Parathyroid adenoma (tissue), 2 donors: Measurements from ENCODE around the gene USP13.

Experiments used
- H2AFZ ChIP-seq: fragments of 300-600 bp; sonication (generic); one replicate; pipeline ENCODE4 v1.7.0; 2017; ENCODE audit warnings: antibody characterized with exemption, mild to moderate bottlenecking
- H3K27ac ChIP-seq: fragments of 300-600 bp; sonication (generic); one replicate; pipeline ENCODE4 v1.7.0; 2017
- H3K27me3 ChIP-seq: fragments of 300-600 bp; sonication (generic); one replicate; pipeline ENCODE4 v1.7.0; 2017; ENCODE audit warnings: low read length; ENCODE audit not compliant: control insufficient read depth, insufficient read depth
- H3K36me3 ChIP-seq: fragments of 300-600 bp; sonication (generic); one replicate; pipeline ENCODE4 v1.7.0; 2017; ENCODE audit warnings: low read length; ENCODE audit not compliant: control insufficient read depth, insufficient read depth
- H3K4me1 ChIP-seq: fragments of 300-600 bp; sonication (generic); one replicate; pipeline ENCODE4 v1.7.0; 2017; ENCODE audit warnings: control low read depth
- H3K4me2 ChIP-seq: fragments of 300-600 bp; sonication (generic); one replicate; pipeline ENCODE4 v1.7.0; 2017; ENCODE audit warnings: low read length
- H3K4me3 ChIP-seq: fragments of 300-600 bp; sonication (generic); one replicate; pipeline ENCODE4 v1.7.0; 2017; ENCODE audit warnings: low read depth, low read length
- H3K79me2 ChIP-seq: fragments of 300-600 bp; sonication (generic); one replicate; pipeline ENCODE4 v1.7.0; 2017; ENCODE audit warnings: control low read depth
- H3K9ac ChIP-seq: fragments of 300-600 bp; sonication (generic); one replicate; pipeline ENCODE4 v1.7.0; 2017; ENCODE audit warnings: mild to moderate bottlenecking
- H3K9me3 ChIP-seq: fragments of 300-600 bp; sonication (generic); one replicate; pipeline ENCODE4 v1.7.0; 2017; ENCODE audit warnings: low read length; ENCODE audit not compliant: control insufficient read depth
- CTCF ChIP-seq: fragments of 300-600 bp; sonication (generic); IDR thresholded peaks from one replicate; pipeline ENCODE4 v1.7.0; 2017; ENCODE audit warnings: antibody characterized with exemption, mild to moderate bottlenecking
- donor health status: primary hyperparathyroidism.

Gene USP13

GRCh38 chr3:179801263-179801662 is 148.4 kb downstream of the USP13 start:
- Histone ChIP-seq H3K79me2 (no peaks in the 10 kb centered on the region), H3K36me3 (no peaks in the 10 kb centered on the region), H3K4me1 (no peaks in the 10 kb centered on the region), H2AFZ (no peak overlapping the region), H3K4me2 (no peak overlapping the region), H3K9me3 (no peaks in the 10 kb centered on the region), H3K4me3 (no peak overlapping the region), H3K27me3 (no peaks in the 10 kb centered on the region), H3K9ac (no peak overlapping the region), H3K27ac (no peak overlapping the region)
- TF ChIP-seq CTCF: no peak

GRCh38 chr3:179801856-179802255 is 149.0 kb downstream of the USP13 start:
- H3K9me3 ChIP-seq: no peaks in the 10 kb centered on the region
- no peaks in the 10 kb centered on the region for H3K27me3 ChIP-seq
- H3K27ac ChIP-seq: no peak overlapping the region
- H3K79me2 ChIP-seq: no peaks in the 10 kb centered on the region
- H3K36me3 ChIP-seq: no peaks in the 10 kb centered on the region
- TF ChIP-seq CTCF: no peak
- H3K4me2 ChIP-seq: no peak overlapping the region
- no peak overlapping the region for H3K9ac ChIP-seq
- H3K4me3 ChIP-seq: no peak overlapping the region
- no peaks in the 10 kb centered on the region for H3K4me1 ChIP-seq
- H2AFZ ChIP-seq: no peak overlapping the region

GRCh38 chr3:179806177-179806576 is 153.3 kb downstream of the USP13 start:
- Histone ChIP-seq H3K9ac (no peak overlapping the region), H3K9me3 (no peaks in the 10 kb centered on the region), H3K4me2 (no peak overlapping the region), H3K27me3 (no peaks in the 10 kb centered on the region), H3K27ac (no peak overlapping the region), H3K4me1 (no peaks in the 10 kb centered on the region), H3K36me3 (no peaks in the 10 kb centered on the region), H3K79me2 (no peaks in the 10 kb centered on the region), H3K4me3 (no peak overlapping the region), H2AFZ (no peak overlapping the region)
- TF ChIP-seq CTCF: no peak

GRCh38 chr3:179807588-179807987 is 154.7 kb downstream of the USP13 start:
- H3K27me3 ChIP-seq: no peaks in the 10 kb centered on the region
- H3K79me2 ChIP-seq: no peaks in the 10 kb centered on the region
- no peaks in the 10 kb centered on the region for H3K9me3 ChIP-seq
- no peak overlapping the region for H3K4me3 ChIP-seq
- H3K4me1 ChIP-seq: no peaks in the 10 kb centered on the region
- no peak overlapping the region for H3K9ac ChIP-seq
- H3K4me2 ChIP-seq: no peak overlapping the region
- no peak overlapping the region for H3K27ac ChIP-seq
- H2AFZ ChIP-seq: no peak overlapping the region
- no peak for TF ChIP-seq CTCF
- no peaks in the 10 kb centered on the region for H3K36me3 ChIP-seq

GRCh38 chr3:179809639-179810038 is 156.8 kb downstream of the USP13 start:
- Histone ChIP-seq H3K4me3 (no peak overlapping the region), H3K27ac (no peak overlapping the region)

More at GRCh38 chr3:179809639-179810038, 156.8 kb downstream of the USP13 start:
- Histone ChIP-seq H3K27me3 (no peaks in the 10 kb centered on the region), H3K36me3 (no peaks in the 10 kb centered on the region), H3K4me2 (no peak overlapping the region), H3K4me1 (no peaks in the 10 kb centered on the region), H3K9ac (no peak overlapping the region), H2AFZ (no peak overlapping the region), H3K79me2 (no peaks in the 10 kb centered on the region), H3K9me3 (no peaks in the 10 kb centered on the region)
- no peak for TF ChIP-seq CTCF
